ENCODE data around the gene HPN.

DNA sequence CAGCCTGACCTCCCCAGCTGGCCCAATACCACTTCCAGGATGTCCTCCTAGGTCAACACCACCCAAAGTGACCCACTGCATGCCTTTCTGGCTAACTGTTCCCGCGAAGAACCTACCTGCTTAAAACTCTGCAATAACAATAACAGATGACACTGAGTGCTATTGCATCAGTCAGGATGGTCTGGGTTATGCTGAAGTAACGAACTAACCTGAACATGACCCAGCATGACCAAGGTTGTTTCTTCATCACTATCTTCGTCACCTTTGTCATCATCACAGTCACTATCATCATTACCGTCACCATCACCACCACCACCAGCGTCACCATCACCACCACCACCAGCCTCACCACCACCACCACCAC, 63.5 kb downstream of the HPN start:
- TF ChIP-seq, protein P1, sequence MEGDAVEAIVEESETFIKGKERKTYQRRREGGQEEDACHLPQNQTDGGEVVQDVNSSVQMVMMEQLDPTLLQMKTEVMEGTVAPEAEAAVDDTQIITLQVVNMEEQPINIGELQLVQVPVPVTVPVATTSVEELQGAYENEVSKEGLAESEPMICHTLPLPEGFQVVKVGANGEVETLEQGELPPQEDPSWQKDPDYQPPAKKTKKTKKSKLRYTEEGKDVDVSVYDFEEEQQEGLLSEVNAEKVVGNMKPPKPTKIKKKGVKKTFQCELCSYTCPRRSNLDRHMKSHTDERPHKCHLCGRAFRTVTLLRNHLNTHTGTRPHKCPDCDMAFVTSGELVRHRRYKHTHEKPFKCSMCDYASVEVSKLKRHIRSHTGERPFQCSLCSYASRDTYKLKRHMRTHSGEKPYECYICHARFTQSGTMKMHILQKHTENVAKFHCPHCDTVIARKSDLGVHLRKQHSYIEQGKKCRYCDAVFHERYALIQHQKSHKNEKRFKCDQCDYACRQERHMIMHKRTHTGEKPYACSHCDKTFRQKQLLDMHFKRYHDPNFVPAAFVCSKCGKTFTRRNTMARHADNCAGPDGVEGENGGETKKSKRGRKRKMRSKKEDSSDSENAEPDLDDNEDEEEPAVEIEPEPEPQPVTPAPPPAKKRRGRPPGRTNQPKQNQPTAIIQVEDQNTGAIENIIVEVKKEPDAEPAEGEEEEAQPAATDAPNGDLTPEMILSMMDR (conservative IDR thresholded peaks at IDR 0.05), result no peak
- TF ChIP-seq ZFX (IDR thresholded peaks at IDR 0.05), result no peak

Data from C4-2B (cell line).